HEK293T (cell line): ENCODE results near the gene METTL21A.

Source experiments
- BHLHE40 ChIP-seq: fragments of 450-650 bp; IDR thresholded peaks from 2 replicates; pipeline ENCODE4 v1.6.1; 2016; ENCODE audit warnings: mild to moderate bottlenecking, moderate library complexity, borderline replicate concordance
- CTBP1 ChIP-seq: fragments of 450-650 bp; IDR thresholded peaks from 2 replicates; pipeline ENCODE4 v1.6.1; 2016; ENCODE audit warnings: borderline replicate concordance
- FOXA1 ChIP-seq: fragments of 450-650 bp; IDR thresholded peaks from 2 replicates; pipeline ENCODE4 v1.6.1; 2016; ENCODE audit warnings: mild to moderate bottlenecking
- FOXM1 ChIP-seq: fragments of 450-650 bp; IDR thresholded peaks from 2 replicates; pipeline ENCODE4 v1.6.1; 2017; ENCODE audit warnings: mild to moderate bottlenecking, borderline replicate concordance
- SUZ12 ChIP-seq: fragments of 450-650 bp; IDR thresholded peaks from 2 replicates; pipeline ENCODE4 v1.6.1; 2016; ENCODE audit warnings: mild to moderate bottlenecking
- ZNF384 ChIP-seq: fragments of 450-650 bp; IDR thresholded peaks from 2 replicates; pipeline ENCODE4 v1.6.1; 2016

DNA sequence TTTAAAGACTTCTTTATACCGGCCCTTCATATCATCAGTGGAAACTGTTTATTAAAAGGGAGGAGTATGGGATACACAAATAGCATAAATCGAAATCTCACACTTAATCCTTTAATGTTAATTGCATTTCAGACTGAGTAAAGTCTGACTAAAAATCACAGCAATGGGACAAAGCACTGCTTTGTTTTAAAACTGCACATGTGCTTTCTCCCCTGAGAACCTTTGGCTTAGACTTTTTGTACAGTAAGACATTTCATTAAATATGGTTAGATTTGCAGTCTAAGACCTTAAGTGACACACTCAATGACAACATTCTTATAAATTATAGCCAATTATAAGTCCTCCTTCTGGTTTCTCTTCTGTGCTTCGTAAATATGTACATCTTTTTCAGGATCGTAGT, 12.5 kb downstream of the METTL21A start:
- no peak for TF ChIP-seq ZNF384
- no peak for TF ChIP-seq BHLHE40
- no peak for TF ChIP-seq FOXM1
- no peak for TF ChIP-seq FOXA1
- no peak for TF ChIP-seq CTBP1
- TF ChIP-seq SUZ12: no peak
